HL-60 (cell line): Measurements from ENCODE around the gene SP1.

ENCODE experiments used
- CTCF ChIP-seq: IDR thresholded peaks from one replicate; pipeline ENCODE4 v1.5.1; 2011; ENCODE audit warnings: low read length, control low read depth, inconsistent platforms; ENCODE audit not compliant: insufficient read depth
- GABPA ChIP-seq: IDR thresholded peaks from 2 replicates; pipeline ENCODE4 v1.6.1; 2012; ENCODE audit warnings: low read depth

- TF ChIP-seq CTCF (no peak), GABPA (no peak)
These were observed 3.2 kb upstream of the SP1 start for GRCh38 chr12:53376747-53377146.
